Rectal smooth muscle tissue (tissue), 1 donor: ENCODE measurements around the gene RFWD3.

Source experiments
- H3K27ac ChIP-seq: one replicate; pipeline ENCODE4 v1.7.0; 2013; ENCODE audit warnings: low read depth, low read length, inconsistent platforms
- H3K27me3 ChIP-seq: one replicate; pipeline ENCODE4 v1.7.0; 2013; ENCODE audit warnings: low read length; ENCODE audit not compliant: control insufficient read depth, insufficient read depth
- H3K36me3 ChIP-seq: one replicate; pipeline ENCODE4 v1.7.0; 2013; ENCODE audit warnings: low read length; ENCODE audit not compliant: control insufficient read depth, insufficient read depth
- H3K4me1 ChIP-seq: one replicate; pipeline ENCODE4 v1.7.0; 2013; ENCODE audit warnings: low read length; ENCODE audit not compliant: control insufficient read depth, insufficient read depth
- H3K4me3 ChIP-seq: one replicate; pipeline ENCODE4 v1.7.0; 2013; ENCODE audit warnings: low read length
- H3K9ac ChIP-seq: one replicate; pipeline ENCODE4 v1.7.0; 2013; ENCODE audit warnings: low read length

RFWD3 gene

DNA sequence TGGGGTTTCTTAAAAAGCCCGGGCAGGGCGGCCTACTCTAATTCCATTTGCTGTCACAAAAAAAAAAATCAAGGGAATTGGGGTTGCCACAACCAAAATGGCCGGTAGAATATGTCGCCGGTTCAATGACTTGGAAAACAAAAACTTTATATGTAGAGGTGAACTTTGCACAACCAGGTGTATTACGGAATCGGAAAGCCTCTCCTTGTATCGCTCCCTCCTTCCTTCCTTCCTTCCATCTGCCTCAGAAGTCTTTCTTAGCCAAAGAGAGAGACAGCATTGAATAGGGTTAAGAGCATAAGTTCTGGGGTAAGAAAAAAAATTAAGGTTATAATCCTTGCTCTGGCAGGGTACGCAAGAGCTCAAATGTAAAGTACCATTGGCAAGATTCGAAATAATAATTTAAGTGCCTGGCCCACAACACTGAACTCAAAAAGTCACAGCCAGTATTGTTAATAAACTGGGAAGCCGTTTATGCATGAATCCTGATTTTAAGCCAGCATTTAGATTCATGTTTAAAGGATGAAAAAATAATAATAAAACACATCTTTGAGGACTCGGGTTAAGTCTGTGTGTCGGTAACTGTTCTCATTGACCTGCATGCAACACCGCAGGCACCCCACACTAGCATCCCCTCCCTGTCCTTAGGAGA lies 59.2 kb downstream of the RFWD3 start:
- Histone ChIP-seq H3K36me3 (no peaks in the 10 kb centered on the region), H3K27me3 (no peaks in the 10 kb centered on the region), H3K9ac (peak overlapping the region; percentile 56), H3K27ac (peak overlapping the region; percentile 95), H3K4me3 (peak overlapping the region; percentile 95), H3K4me1 (peaks cover 10% of the 10 kb centered on the region)

DNA sequence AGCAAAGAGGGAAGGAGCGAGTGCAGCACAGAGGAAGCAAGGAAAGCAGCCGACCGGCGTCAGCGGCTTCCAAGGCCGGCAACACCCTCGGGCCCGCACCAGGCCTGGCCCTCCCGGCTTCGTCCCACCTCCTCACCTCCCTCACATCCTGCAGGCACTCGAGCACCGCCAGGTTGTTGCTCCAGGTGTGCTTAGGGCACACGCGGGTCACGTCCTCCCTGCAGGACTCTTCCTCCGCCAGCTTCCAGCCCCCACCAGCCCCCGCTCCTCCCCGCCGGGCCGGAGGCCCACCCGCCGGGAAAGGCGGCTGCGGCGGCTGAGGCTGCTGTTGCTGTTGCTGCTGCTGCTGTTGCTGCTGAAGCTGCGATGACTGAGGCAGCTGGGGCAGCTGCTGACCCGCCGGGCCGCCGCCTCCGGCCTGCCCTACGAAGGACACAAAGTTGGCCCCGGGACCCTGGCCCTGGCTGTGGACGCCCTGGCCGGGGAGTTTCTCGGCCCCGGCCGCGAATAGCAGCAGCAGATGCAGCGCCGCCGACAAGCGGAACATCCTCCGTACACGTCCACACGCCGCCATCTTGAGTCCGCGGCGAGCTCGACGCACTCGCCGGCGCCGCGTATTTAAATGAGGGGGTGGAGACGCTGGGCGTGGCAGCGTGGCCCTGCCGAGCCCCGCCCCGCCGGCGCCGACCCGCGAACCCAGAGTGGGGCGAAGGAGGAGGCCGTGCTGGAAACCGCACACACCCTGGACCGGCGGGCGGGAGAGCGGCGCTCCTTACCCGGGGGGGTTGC lies 60.0 kb downstream of the RFWD3 start, which contains the start of gene GLG1:
Gene GLG1 (minus strand): TSS at position 594 of the 789 bp plus-strand sequence. CDS start 20 bp downstream, at position 574.
- Histone ChIP-seq H3K4me3 (peak within 1 kb of the TSS; percentile 95), H3K4me1 (peaks cover 10% of the 10 kb centered on the region), H3K9ac (peak within 1 kb of the TSS; percentile 86)

DNA sequence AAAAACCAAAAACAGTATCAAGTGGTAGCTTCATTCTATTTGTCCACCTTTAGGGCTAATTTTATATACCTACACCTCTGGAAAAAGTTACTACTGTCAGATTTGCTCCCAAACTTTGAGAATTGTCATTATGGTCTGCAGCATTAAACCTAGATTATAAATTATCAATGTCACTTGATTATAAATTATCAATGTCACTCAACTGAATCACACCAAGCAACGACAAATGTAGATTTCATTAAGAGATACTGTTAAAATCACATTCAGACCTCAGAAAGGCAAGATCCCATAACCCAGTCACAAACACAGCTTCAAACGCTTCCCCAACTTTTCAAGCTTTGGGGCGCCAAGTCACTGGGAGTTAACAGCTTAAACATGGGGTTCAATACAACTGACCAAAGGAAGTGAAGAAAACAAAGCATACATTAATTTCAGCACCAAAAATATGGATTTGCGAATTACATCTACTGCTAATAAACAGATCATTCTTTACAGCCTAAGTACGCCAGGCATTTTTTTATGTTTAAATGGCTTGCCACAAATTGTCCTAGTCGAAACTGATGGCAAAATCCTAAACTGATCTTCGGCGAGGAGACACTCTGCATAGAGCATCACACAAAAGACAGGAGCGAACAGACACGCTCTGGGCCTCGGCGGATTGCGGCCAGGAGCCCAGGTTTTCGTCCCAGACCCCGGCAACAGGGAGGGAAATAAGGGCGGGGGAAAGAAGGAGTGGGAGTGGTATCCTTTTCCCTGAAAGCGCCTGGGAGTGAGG lies 60.7 kb downstream of the RFWD3 start:
- Histone ChIP-seq H3K4me3 (peak overlapping the region; percentile 95), H3K36me3 (no peaks in the 10 kb centered on the region), H3K4me1 (peaks cover 10% of the 10 kb centered on the region), H3K9ac (peak overlapping the region; percentile 86), H3K27me3 (no peaks in the 10 kb centered on the region), H3K27ac (peak overlapping the region; percentile 95)

More for the DNA sequence above, 60.0 kb downstream of the RFWD3 start, which contains the start of gene GLG1:
- no peaks in the 10 kb centered on the region for H3K36me3 ChIP-seq
- H3K27me3 ChIP-seq: no peaks in the 10 kb centered on the region
- peak within 1 kb of the TSS; percentile 95 for H3K27ac ChIP-seq

DNA sequence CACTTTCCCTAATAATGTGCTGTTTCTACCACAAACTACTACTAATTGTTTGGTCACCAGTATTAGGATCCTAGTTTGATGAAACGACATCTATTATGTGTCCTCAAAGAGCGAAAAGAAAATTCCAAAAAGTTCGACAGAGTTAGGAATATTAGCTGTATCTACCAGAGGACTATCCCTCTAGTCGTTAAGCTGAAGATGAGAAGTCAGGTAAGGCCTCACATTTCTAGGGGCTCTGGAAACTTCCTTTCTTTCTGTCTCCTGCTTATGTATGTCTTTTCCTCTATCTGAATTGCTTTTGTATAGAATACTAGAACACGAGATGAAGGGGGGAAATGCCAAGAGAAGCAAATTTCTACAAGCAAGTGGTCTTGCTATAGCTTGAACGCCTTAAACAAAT lies 61.3 kb downstream of the RFWD3 start:
- peaks cover 10% of the 10 kb centered on the region for H3K4me1 ChIP-seq
- no peak overlapping the region for H3K27ac ChIP-seq
- no peak overlapping the region for H3K9ac ChIP-seq
- H3K4me3 ChIP-seq: peak overlapping the region; percentile 95
- no peaks in the 10 kb centered on the region for H3K36me3 ChIP-seq
- H3K27me3 ChIP-seq: no peaks in the 10 kb centered on the region

DNA sequence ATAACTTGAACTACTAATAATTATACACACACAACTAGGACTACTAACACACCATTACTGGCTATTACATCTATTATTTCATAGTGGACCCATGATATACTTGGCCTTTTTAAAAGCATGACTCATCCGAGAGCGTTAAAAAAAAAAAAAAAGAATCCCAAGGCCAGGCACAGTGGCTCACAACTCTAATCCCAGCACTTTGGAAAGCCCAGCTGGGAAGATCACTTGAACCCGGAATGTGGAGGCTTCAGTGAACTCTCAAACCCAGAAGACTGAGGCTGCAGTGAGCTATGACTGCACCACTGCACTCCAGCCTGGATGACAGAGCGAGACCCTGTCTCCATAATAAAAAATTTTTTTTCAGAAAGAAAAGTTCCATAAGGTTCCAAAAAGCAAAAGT lies 62.8 kb downstream of the RFWD3 start:
- no peak overlapping the region for H3K4me3 ChIP-seq
- peaks cover 10% of the 10 kb centered on the region for H3K4me1 ChIP-seq
- no peaks in the 10 kb centered on the region for H3K36me3 ChIP-seq
- no peaks in the 10 kb centered on the region for H3K27me3 ChIP-seq
- no peak overlapping the region for H3K9ac ChIP-seq
- H3K27ac ChIP-seq: no peak overlapping the region

DNA sequence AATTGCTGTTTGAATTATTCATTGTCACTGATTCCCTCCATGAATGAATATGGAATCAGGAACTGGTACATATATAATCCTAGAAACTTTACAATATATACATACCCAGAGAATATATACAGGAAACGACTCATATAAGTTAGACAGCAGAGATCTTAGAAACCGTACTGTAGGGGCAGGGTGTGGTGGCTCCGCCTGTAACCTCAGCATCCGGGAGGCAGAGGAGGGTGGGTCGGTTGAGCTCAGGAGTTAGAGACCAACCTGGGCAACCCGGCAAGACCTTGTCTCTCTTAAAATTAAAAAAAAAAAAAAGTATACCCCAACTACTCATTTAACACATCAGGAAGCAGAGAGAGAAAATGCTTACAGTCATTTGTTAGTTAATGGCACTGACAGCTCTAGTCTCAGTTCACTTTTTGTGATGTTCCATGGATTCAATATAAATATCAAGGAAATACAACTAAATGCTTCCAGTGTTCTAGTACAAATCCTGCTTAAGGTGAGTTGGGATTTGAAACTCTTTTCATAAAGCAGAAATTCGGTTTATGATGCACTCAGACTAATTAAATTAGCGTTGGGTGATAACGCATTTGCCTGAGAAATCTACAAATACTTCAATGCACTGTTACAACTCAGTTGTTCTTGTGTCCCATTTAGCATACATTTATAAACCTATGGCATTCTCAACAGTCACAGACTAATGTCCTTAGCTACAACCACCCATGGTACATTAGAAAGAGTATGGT lies 65.4 kb downstream of the RFWD3 start:
- no peaks in the 10 kb centered on the region for H3K27me3 ChIP-seq
- H3K9ac ChIP-seq: no peak overlapping the region
- no peak overlapping the region for H3K27ac ChIP-seq
- peaks cover 3% of the 10 kb centered on the region for H3K4me1 ChIP-seq
- H3K36me3 ChIP-seq: no peaks in the 10 kb centered on the region
- H3K4me3 ChIP-seq: no peak overlapping the region

DNA sequence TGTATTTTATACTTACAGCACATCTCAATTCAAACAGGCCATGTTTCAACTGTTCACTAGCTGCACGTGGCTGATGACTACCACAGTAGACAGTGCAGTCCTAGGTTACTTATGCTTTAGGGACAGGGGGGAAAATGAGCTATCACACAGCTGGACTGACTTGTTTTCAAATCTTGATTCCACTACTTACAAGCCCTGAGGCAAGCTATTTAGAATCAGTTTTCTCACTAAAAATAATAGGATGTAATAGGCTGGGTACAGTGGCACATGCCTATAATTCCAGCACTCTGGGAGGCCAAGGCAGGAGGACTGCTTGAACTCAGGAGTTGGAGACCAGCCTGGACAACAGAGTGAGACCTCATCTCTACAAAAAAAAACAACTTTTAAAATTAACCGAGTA lies 70.1 kb downstream of the RFWD3 start:
- peaks cover 5% of the 10 kb centered on the region for H3K4me1 ChIP-seq
- no peak overlapping the region for H3K27ac ChIP-seq

DNA sequence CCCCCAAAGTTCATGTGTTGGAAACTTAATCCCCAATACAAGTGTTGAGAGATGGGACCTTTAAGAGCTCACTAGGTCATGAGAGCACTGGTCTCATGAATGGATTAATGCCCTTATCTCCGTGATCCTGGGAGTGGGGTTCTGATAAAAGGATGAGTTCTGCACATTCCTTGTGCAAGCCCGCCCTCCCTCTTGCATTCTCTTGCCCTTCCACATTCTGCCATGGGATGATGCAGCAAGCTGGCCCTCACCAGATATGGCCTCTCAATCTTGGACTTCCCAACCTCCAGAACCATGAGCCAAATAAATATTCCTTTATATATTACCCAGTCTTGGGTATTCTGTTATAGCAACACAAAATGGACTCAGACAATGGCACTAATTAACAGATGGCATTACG lies 73.8 kb downstream of the RFWD3 start:
- Histone ChIP-seq H3K27ac (no peak overlapping the region), H3K9ac (no peak overlapping the region), H3K4me3 (no peak overlapping the region), H3K4me1 (peaks cover 5% of the 10 kb centered on the region), H3K36me3 (no peaks in the 10 kb centered on the region), H3K27me3 (no peaks in the 10 kb centered on the region)

More for the DNA sequence above, 70.1 kb downstream of the RFWD3 start:
- H3K9ac ChIP-seq: no peak overlapping the region
- H3K27me3 ChIP-seq: no peaks in the 10 kb centered on the region
- no peak overlapping the region for H3K4me3 ChIP-seq
- H3K36me3 ChIP-seq: no peaks in the 10 kb centered on the region

DNA sequence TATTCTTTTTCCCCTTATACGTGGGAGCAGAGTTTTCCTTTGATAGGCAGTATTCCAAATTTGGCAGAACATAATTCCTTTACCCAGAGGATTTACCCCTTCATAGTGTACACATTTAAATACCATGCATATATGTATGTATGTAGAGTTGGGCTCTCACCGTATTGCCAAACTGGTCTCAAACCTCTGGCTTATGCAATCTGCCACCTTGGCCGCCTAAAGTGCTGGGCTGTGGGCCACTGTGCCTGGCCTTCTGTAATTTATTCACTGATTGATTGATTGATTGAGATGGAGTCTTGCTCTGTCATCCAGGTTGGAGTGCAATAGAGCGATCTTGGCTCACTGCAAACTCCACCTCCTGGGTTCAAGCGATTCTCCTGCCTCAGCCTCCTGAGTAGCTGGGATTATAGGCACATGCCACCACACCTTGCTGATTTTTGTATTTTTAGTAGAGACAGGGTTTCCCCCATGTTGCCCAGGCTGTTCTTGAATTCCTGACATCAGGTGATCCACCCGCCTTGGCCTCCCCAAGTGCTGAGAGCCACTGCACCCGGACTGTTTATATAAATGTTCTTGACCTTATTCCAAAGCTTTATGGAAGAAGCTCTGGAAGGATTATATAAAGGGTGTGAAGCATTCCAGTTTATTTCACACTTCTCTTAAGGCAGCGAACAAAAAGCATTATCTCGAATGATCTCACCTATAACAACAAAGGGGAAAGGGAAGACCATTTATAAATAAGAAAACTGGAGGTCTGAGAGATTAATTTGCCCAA lies 74.6 kb downstream of the RFWD3 start:
- Histone ChIP-seq H3K4me1 (peaks cover 5% of the 10 kb centered on the region), H3K36me3 (no peaks in the 10 kb centered on the region), H3K27me3 (no peaks in the 10 kb centered on the region), H3K9ac (no peak overlapping the region), H3K27ac (no peak overlapping the region), H3K4me3 (no peak overlapping the region)

DNA sequence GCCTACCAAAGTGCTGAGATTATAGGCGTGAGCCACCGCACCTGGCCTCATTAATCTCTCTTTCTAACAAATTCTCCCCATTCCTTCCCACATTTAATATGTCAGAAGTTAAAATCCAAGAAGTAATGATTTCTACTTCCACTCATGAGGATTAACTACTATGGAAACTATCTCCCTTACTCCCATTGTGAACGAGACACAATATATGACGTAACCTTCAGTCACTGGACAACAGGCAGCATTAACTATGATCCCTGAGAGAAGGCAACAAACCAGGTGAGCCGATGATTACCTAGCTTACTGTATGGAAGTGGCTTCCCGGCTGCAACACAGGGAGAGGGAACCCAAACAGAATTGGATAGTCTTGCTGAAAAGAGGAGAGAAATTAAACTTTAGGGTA lies 79.7 kb downstream of the RFWD3 start:
- Histone ChIP-seq H3K36me3 (no peaks in the 10 kb centered on the region), H3K4me3 (no peak overlapping the region), H3K4me1 (no peaks in the 10 kb centered on the region), H3K27me3 (no peaks in the 10 kb centered on the region), H3K27ac (no peak overlapping the region), H3K9ac (no peak overlapping the region)

DNA sequence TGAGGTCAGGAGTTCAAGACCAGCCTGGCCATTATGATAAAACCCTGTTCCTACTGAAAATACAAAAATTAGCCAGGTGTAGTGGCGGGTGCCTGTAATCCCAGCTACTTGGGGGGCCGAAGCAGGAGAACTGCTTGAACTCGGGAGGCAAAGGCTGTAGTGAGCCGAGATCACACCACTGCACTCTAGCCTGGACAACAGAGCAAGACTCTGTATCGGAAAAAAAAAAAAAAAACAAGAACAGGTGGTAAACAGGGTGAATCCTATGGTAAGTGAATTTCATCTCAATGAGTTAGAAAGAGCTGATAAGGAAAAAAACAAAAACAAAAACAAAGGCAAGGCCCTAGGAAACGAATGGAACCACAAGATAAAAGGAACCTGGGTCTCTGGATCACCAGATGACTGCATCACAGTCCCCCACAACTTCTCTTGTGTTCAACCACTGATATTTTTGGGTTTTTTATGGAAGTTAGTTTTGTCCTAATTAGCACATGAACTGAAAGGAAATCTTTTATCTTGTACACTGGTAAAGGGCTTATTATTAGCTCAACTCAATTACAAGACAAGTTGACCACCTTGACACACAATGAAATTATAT lies 80.7 kb downstream of the RFWD3 start:
- H3K9ac ChIP-seq: no peak overlapping the region
- H3K36me3 ChIP-seq: no peaks in the 10 kb centered on the region
- H3K27ac ChIP-seq: no peak overlapping the region
- H3K27me3 ChIP-seq: no peaks in the 10 kb centered on the region
- H3K4me1 ChIP-seq: no peaks in the 10 kb centered on the region
- no peak overlapping the region for H3K4me3 ChIP-seq
